Caco-2 (cell line): ENCODE measurements around the gene ORAI3. TPM values are rescaled to one million over a fixed set of nuclear protein-coding genes. Genes with fewer than 3 reads are reported as not detected.

ENCODE experiments used
- BruUV-seq: library from RNA; stranded (reverse); fragments of 400-500 nt; replicated peaks from 2 replicates; lab custom pipeline; 2021; lab: Mats Ljungman, UMichigan
- CTCF ChIA-PET: fragments of 300-600 bp; sonication (Branson Sonifier 250); formaldehyde crosslinking; loops from one replicate; lab custom pipeline; 2022; ENCODE audit warnings: antibody characterized with exemption; lab: Charles Lee
- POLR2A ChIA-PET: fragments of 300-600 bp; sonication (Branson Sonifier 250); formaldehyde crosslinking; loops from one replicate; lab custom pipeline; 2022; ENCODE audit warnings: antibody characterized with exemption; lab: Charles Lee
- DNase-seq, 2 experiments: peaks; one replicate each; pipeline versions ENCODE4 v3.0.0 to v3.0.0-alpha.2; 2020 to 2022
- H3K27me3 ChIP-seq: replicated peaks from 2 replicates; pipeline ENCODE4 v1.6.0; 2011; ENCODE audit warnings: low read length; ENCODE audit not compliant: control insufficient read depth, insufficient read depth
- H3K36me3 ChIP-seq: 2 replicates; pipeline ENCODE4 v1.5.1; 2011; ENCODE audit warnings: low read length; ENCODE audit not compliant: control insufficient read depth, insufficient read depth
- H3K4me1 ChIP-seq: fragments of 250-450 bp; sonication (Bioruptor Pico); 2 replicates; pipeline ENCODE4 v1.5.1; 2020; ENCODE audit warnings: mild to moderate bottlenecking
- H3K4me3 ChIP-seq: 2 replicates; pipeline ENCODE4 v1.5.1; 2011; ENCODE audit warnings: low read depth, mild to moderate bottlenecking, control low read depth, low read length
- H3K9me3 ChIP-seq: fragments of 250-450 bp; sonication (Bioruptor Pico); 2 replicates; pipeline ENCODE4 v1.5.1; 2020; ENCODE audit warnings: mild to moderate bottlenecking, moderate library complexity
- H3K27ac Mint-ChIP-seq: one replicate; pipeline ENCODE4 v1.8.0; 2022; ENCODE audit warnings: mixed read lengths; ENCODE audit not compliant: unreplicated experiment
- H3K27me3 Mint-ChIP-seq: one replicate; pipeline ENCODE4 v1.8.0; 2022; ENCODE audit warnings: mixed read lengths; ENCODE audit not compliant: insufficient read depth, unreplicated experiment
- H3K36me3 Mint-ChIP-seq: one replicate; pipeline ENCODE4 v1.8.0; 2022; ENCODE audit warnings: mild to moderate bottlenecking, mixed read lengths; ENCODE audit not compliant: insufficient read depth, unreplicated experiment
- H3K4me1 Mint-ChIP-seq: one replicate; pipeline ENCODE4 v1.8.0; 2022; ENCODE audit warnings: low read depth, mixed read lengths; ENCODE audit not compliant: unreplicated experiment
- H3K4me3 Mint-ChIP-seq: one replicate; pipeline ENCODE4 v1.8.0; 2022; ENCODE audit warnings: mild to moderate bottlenecking, moderate library complexity, mixed read lengths; ENCODE audit not compliant: unreplicated experiment
- H3K9me3 Mint-ChIP-seq: one replicate; pipeline ENCODE4 v1.8.0; 2022; ENCODE audit warnings: mixed read lengths; ENCODE audit not compliant: unreplicated experiment
- CTCF ChIP-seq, 2 experiments: fragments of 200-600 bp in 1 of 2; IDR thresholded peaks; 1 replicate in 1 of 2; 2 replicates in 1 of 2; pipeline versions ENCODE4 v1.5.1 to v1.8.0; 2011 to 2022; ENCODE audit warnings: antibody characterized with exemption in 1 of 2, control low read depth in 1 of 2, inconsistent platforms in 1 of 2, low read depth in 1 of 2, low read length in 1 of 2, mild to moderate bottlenecking in 1 of 2, moderate library complexity in 1 of 2; ENCODE audit not compliant: insufficient read depth in 1 of 2, severe bottlenecking in 1 of 2, unreplicated experiment in 1 of 2
- intact Hi-C: fragments of 100-400 bp; cut with micrococcal nuclease; formaldehyde crosslinking; loops from one replicate; pipeline ENCODE4 v1.10.0; 2022; ENCODE audit not compliant: unreplicated experiment
- total RNA-seq: library from RNA; stranded (reverse); gene quantifications from 2 replicates; pipeline ENCODE4 v1.2.3, GENCODE V29; 2022

The ORAI3 gene
- total RNA-seq, 1 experiment from 2014 or later = 4.7 TPM

GRCh38 chr16:30941600-30942425 lies 7.1 kb upstream of the ORAI3 start:
- DNase-seq = peak; percentile 70 to 82
- H3K27ac Mint-ChIP-seq = no peak overlapping the region
- H3K36me3 Mint-ChIP-seq = peaks cover 63% of the 10 kb centered on the region
- ChIA-PET CTCF (interaction anchor here (0.6 to 1.8 kb wide), 7 partner anchors 12 to 176 kb away, joined by 3 to 17 read pairs (median 4); partner anchors contain the start of genes CTF1 and KAT8), POLR2A (interaction anchor here (1.2 kb wide), 1 partner anchor 137 kb away, joined by 4 read pairs; no protein-coding TSS in a partner anchor)
- no TSS peak for BruUV-seq
- no peaks in the 10 kb centered on the region for H3K9me3 Mint-ChIP-seq
- H3K4me3 Mint-ChIP-seq = no peak overlapping the region
- peaks cover 1% of the 10 kb centered on the region; the same call in 1 of the 2 replicates for H3K36me3 ChIP-seq
- H3K4me1 ChIP-seq = peaks cover 7% of the 10 kb centered on the region; the same call in 1 of the 2 replicates
- intact Hi-C loops = loop anchor here (1.0 kb wide), 1 partner anchor 98 kb away; no protein-coding TSS in a partner anchor
- TF ChIP-seq CTCF (IDR thresholded peaks at IDR 0.05; ENCODE audit: insufficient read depth in 1 of 2, low read depth in 1 of 2, low read length in 1 of 2, severe bottlenecking in 1 of 2, unreplicated experiment in 1 of 2) = peak; percentile 80 to 91
- no peak overlapping the region for H3K4me3 ChIP-seq
- no peaks in the 10 kb centered on the region for H3K27me3 Mint-ChIP-seq
- no peaks in the 10 kb centered on the region for H3K4me1 Mint-ChIP-seq
- no peaks in the 10 kb centered on the region for H3K27me3 ChIP-seq
- H3K9me3 ChIP-seq = no peaks in the 10 kb centered on the region

GRCh38 chr16:30942426-30942806 lies 6.5 kb upstream of the ORAI3 start:
- Mint-ChIP-seq H3K9me3 (no peaks in the 10 kb centered on the region), H3K27me3 (no peaks in the 10 kb centered on the region), H3K36me3 (peaks cover 67% of the 10 kb centered on the region), H3K27ac (no peak overlapping the region), H3K4me3 (no peak overlapping the region), H3K4me1 (no peaks in the 10 kb centered on the region)
- Histone ChIP-seq H3K27me3 (no peaks in the 10 kb centered on the region), H3K9me3 (no peaks in the 10 kb centered on the region), H3K4me1 (peaks cover 7% of the 10 kb centered on the region; the same call in 1 of the 2 replicates), H3K4me3 (no peak overlapping the region), H3K36me3 (peaks cover 1% of the 10 kb centered on the region; the same call in 1 of the 2 replicates)
- ChIA-PET POLR2A (interaction anchor here (0.7 to 1.2 kb wide), 3 partner anchors 15 to 137 kb away, joined by 3 to 5 read pairs (median 4); no protein-coding TSS in a partner anchor), CTCF (interaction anchor here (0.7 to 1.8 kb wide), 6 partner anchors 11 to 175 kb away, joined by 3 to 17 read pairs (median 4); partner anchors contain the start of genes CTF1 and KAT8)
- no peak for DNase-seq
- intact Hi-C loops = loop anchor here (1.0 kb wide), 1 partner anchor 98 kb away; no protein-coding TSS in a partner anchor
- no peak for TF ChIP-seq CTCF (IDR thresholded peaks at IDR 0.05; ENCODE audit: insufficient read depth in 1 of 2, low read depth in 1 of 2, low read length in 1 of 2, severe bottlenecking in 1 of 2, unreplicated experiment in 1 of 2)
- BruUV-seq = no TSS peak

GRCh38 chr16:30944352-30944751 lies 4.5 kb upstream of the ORAI3 start:
- no peak for TF ChIP-seq CTCF (IDR thresholded peaks at IDR 0.05; ENCODE audit: insufficient read depth in 1 of 2, low read depth in 1 of 2, low read length in 1 of 2, severe bottlenecking in 1 of 2, unreplicated experiment in 1 of 2)
- Histone ChIP-seq H3K36me3 (peaks cover 1% of the 10 kb centered on the region; the same call in 1 of the 2 replicates), H3K9me3 (no peaks in the 10 kb centered on the region), H3K4me3 (no peak overlapping the region), H3K4me1 (peaks cover 7% of the 10 kb centered on the region; the same call in 1 of the 2 replicates), H3K27me3 (no peaks in the 10 kb centered on the region)
- H3K27ac Mint-ChIP-seq = no peak overlapping the region
- no peaks in the 10 kb centered on the region for H3K4me1 Mint-ChIP-seq
- H3K4me3 Mint-ChIP-seq = no peak overlapping the region
- peaks cover 70% of the 10 kb centered on the region for H3K36me3 Mint-ChIP-seq
- POLR2A ChIA-PET = no interaction called here
- CTCF ChIA-PET = no interaction called here
- no TSS peak for BruUV-seq
- DNase-seq = no peak
- intact Hi-C loops = no loop called here
- H3K9me3 Mint-ChIP-seq = no peaks in the 10 kb centered on the region
- H3K27me3 Mint-ChIP-seq = no peaks in the 10 kb centered on the region
